Measurements from ENCODE around the gene MACROD2.

- TF ChIP-seq POLR2A (IDR thresholded peaks at IDR 0.05; ENCODE audit: low read depth, low read length) (no peak), SPI1 (IDR thresholded peaks at IDR 0.05; ENCODE audit: low read depth, low read length) (no peak), POLR2AphosphoS5 (IDR thresholded peaks at IDR 0.05; ENCODE audit: low read depth, low read length) (no peak), TAF1 (IDR thresholded peaks at IDR 0.05; ENCODE audit: low read depth, low read length) (no peak), PAX5 (IDR thresholded peaks at IDR 0.05; ENCODE audit: insufficient read depth, low read length, severe bottlenecking) (no peak)
Observed at GRCh38 chr20:14116037-14116436, 120.7 kb downstream of the MACROD2 start.
